HG03565 (cell line): Measurements from ENCODE around the gene OR6C76.

Experiments used
- ATAC-seq: cut with Tn5 transposase; IDR thresholded peaks from one replicate; pipeline ENCODE4 v1.9.1; 2021; ENCODE audit warnings: mild to moderate bottlenecking, moderate library complexity; ENCODE audit not compliant: unreplicated experiment

The OR6C76 gene

DNA sequence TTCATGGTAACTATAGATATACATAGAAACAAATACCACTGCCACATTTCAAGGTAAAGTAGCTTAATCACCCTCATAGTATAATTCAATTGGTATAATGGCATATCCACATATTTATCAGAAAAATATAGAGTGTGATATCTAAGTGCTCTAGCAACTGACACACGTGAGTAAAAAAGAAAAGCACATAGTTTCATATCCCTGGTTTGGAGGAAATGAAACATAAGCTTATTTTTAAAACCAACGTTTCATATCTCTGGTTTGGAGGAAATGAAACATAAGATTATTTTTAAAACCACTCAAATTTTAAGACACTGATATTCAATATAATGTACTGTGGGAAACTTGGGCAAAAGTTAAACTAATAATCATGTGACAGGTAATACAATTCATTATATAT is 41.8 kb downstream of the OR6C76 start:
- peak; percentile 85 for ATAC-seq

DNA sequence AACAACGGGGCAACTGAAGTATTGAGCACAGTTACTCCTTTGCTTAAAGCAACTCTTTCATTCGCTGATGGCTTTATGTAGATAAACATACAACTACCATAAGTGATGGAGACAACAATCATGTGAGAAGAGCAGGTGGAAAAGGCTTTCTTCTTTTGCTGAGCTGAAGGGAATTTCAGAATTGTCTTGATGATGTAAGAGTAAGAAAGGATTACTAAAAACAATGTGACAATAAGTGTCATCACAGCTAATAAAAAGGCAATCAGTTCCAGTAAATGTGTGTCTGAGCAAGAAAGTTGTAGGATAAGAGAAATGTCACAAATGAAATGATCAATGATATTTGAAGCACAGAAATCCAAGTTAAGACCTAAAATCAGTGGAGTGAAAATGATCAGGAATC is 43.2 kb downstream of the OR6C76 start:
- ATAC-seq: no peak

DNA sequence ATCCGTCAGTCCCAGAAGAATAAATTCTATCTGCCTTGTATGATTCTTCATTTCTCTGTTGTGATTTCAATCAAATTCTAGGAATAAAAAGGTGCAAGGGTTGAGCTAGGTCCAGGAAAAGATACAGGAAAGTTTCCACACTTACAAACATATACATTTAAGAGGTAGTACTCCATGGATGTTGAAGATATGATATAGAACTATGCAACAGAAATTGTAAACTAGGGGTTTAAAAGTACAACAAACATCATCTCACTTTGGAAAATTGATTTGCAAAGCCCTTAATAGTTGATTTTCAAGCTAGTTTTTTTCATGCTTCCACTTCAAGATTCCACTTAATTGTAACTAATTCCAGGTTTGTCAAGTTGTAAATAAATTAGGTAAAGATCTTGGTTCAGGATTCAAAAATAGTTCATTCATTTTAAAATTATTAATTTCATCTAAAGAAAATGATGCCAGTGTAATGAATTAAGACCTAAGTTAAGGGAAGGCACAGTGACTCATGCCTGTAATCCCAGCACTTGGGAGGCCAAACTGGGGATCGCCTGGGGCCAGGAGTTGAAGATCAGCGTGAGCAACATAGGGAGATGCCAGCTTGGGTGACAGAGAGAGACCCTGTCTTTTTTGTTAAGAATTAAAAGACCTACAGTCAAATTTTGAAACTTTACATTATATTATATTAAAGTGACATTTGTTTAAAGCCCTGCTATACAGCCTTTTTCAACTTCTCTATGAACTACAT is 44.2 kb downstream of the OR6C76 start, which contains the start of gene OR6C70:
Gene OR6C70 (minus strand): TSS at position 51 of the 742 bp plus-strand sequence. CDS start 0 bp downstream, at position 51.
- no peak for ATAC-seq

DNA sequence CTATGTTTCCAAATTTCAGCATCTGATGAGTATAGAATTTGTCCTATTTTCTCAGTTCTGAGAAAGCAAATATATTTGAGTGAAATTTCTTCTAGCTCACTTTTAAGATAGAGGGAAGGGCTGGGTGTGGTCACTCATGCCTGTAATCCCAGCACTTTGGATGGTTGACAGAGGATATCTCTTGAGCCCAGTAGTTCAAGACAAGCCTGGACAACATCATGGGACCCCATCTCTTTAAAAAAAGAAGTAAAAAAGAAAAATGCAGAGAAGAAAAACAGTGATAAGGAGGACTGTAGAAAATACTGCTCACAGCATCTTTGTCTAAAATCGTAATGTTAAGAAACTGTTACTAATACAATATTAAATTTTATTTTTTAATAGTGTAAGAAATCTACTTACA is 46.2 kb downstream of the OR6C76 start:
- ATAC-seq: no peak
